CD4-positive, alpha-beta memory T cell (primary cell): ENCODE measurements around the gene SHH. TPM values are rescaled to one million over a fixed set of nuclear protein-coding genes. Genes with fewer than 3 reads are reported as not detected.
A peak's percentile ranks its signal among the peaks of the same experiment; 100 is the strongest.

Experiments
- CTCF ChIA-PET: fragments of 350-600 bp; sonication (Branson Sonifier 250); formaldehyde crosslinking; loops from one replicate; lab custom pipeline; 2021; ENCODE audit warnings: inconsistent platforms; ENCODE audit not compliant: partially characterized antibody; lab: Charles Lee
- POLR2A ChIA-PET: fragments of 350-600 bp; sonication (Branson Sonifier 250); formaldehyde crosslinking; loops from one replicate; lab custom pipeline; 2021; ENCODE audit not compliant: partially characterized antibody; lab: Charles Lee
- DNase-seq, 5 donors: peaks; one replicate each; pipeline versions ENCODE4 v3.0.0 to v3.0.0-alpha.2; 2020 to 2022; ENCODE audit warnings: mixed read lengths in 1 of 5
- H3K27ac ChIP-seq: one replicate; pipeline ENCODE4 v1.7.0; 2013; ENCODE audit warnings: low read depth, low read length
- H3K27me3 ChIP-seq: 2 replicates; pipeline ENCODE4 v1.7.0; 2013; ENCODE audit warnings: mild to moderate bottlenecking, low read length, moderate library complexity; ENCODE audit not compliant: insufficient read depth
- H3K36me3 ChIP-seq: 2 replicates; pipeline ENCODE4 v1.7.0; 2013; ENCODE audit warnings: mild to moderate bottlenecking, low read length, moderate library complexity; ENCODE audit not compliant: insufficient read depth
- H3K4me1 ChIP-seq: 2 replicates; pipeline ENCODE4 v1.7.0; 2013; ENCODE audit warnings: mild to moderate bottlenecking, low read length, moderate library complexity; ENCODE audit not compliant: insufficient read depth
- H3K4me3 ChIP-seq, 2 donors: one replicate each; pipeline ENCODE4 v1.7.0; 2013; ENCODE audit warnings: low read length in 2 of 2, mild to moderate bottlenecking in 1 of 2
- H3K9me3 ChIP-seq, 2 donors: one replicate each; pipeline ENCODE4 v1.7.0; 2013; ENCODE audit warnings: low read length in 2 of 2, control low read depth in 1 of 2; ENCODE audit not compliant: control insufficient read depth in 1 of 2
- H3K27ac Mint-ChIP-seq, 7 donors: one replicate each; pipeline ENCODE4 v1.8.0; 2020 to 2021; ENCODE audit warnings: mixed read lengths in 7 of 7, mild to moderate bottlenecking in 6 of 7, inconsistent platforms in 3 of 7, moderate library complexity in 3 of 7
- H3K27me3 Mint-ChIP-seq, 2 donors: one replicate each; pipeline ENCODE4 v1.8.0; 2020 to 2021; ENCODE audit warnings: mixed read lengths in 2 of 2
- H3K36me3 Mint-ChIP-seq, 2 donors: one replicate each; pipeline ENCODE4 v1.8.0; 2020 to 2021; ENCODE audit warnings: mixed read lengths in 2 of 2, inconsistent platforms in 1 of 2, mild to moderate bottlenecking in 1 of 2
- H3K4me1 Mint-ChIP-seq, 4 donors: one replicate each; pipeline ENCODE4 v1.8.0; 2020 to 2021; ENCODE audit warnings: mixed read lengths in 4 of 4, mild to moderate bottlenecking in 1 of 4
- H3K4me3 Mint-ChIP-seq, 8 donors: one replicate each; pipeline ENCODE4 v1.8.0; 2020 to 2021; ENCODE audit warnings: mixed read lengths in 8 of 8, mild to moderate bottlenecking in 7 of 8, moderate library complexity in 6 of 8, inconsistent platforms in 3 of 8
- H3K9me3 Mint-ChIP-seq, 8 donors: one replicate each; pipeline ENCODE4 v1.8.0; 2020 to 2021; ENCODE audit warnings: mixed read lengths in 8 of 8, mild to moderate bottlenecking in 5 of 8, inconsistent platforms in 3 of 8, moderate library complexity in 1 of 8
- intact Hi-C: fragments of 100-400 bp; cut with micrococcal nuclease; formaldehyde crosslinking; loops from one replicate; pipeline ENCODE4 v1.15.1; 2023
- polyA plus RNA-seq, 2 donors: library from polyadenylated mRNA; unstranded; fragments of 300-500 nt; fragmentation: Illumina TruSeq; gene quantifications; one replicate each; pipeline ENCODE4 v1.2.3, GENCODE V29; 2021
- total RNA-seq, 2 experiments: library from RNA; stranded (reverse); gene quantifications; one replicate each; pipeline ENCODE4 v1.2.3, GENCODE V29; 2021

Gene SHH
- total and polyA plus RNA-seq, 4 experiments from 2014 or later, result 0.03 TPM; not detected in 3

DNA sequence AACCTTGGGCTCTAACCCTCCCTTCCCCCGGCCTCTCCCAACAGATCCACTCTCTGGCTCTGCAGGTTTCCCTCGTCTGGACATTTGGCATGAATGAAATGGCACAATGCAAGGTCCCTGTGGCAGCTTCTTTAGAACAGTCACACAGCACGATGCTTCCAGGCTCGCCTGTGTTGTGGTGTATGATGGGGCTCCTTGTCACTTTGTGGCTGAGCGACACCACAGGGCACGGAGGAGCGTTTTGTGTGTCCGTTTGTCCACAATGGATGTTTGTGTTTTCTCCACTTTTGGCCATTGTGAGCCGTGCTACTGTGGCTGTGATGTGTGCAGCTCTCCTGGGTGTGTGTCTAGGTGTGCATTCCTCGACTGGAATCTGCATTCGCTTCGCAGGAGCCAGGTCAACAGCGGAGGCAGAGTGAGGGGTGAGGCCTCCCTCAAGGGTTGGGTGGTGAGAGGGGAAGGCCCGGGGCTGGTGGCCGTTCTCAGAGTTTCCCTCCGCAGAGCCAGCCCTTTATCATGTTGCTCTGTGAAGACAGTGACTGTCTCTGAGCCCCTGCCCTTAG is 22.3 kb upstream of the SHH start:
- DNase-seq, result no peak
- Mint-ChIP-seq H3K27me3 (peaks cover 0 to 4% of the 10 kb centered on the region in 2 donors), H3K36me3 (no peaks in the 10 kb centered on the region), H3K4me1 (no peaks in the 10 kb centered on the region), H3K27ac (no peak overlapping the region), H3K9me3 (no peaks in the 10 kb centered on the region), H3K4me3 (no peak overlapping the region)
- H3K4me3 ChIP-seq, result no peak overlapping the region
- ChIA-PET CTCF (no interaction called here), POLR2A (no interaction called here)
- no peak overlapping the region for H3K27ac ChIP-seq
- no peaks in the 10 kb centered on the region for H3K4me1 ChIP-seq
- H3K27me3 ChIP-seq, result no peaks in the 10 kb centered on the region
- H3K9me3 ChIP-seq, result no peaks in the 10 kb centered on the region
- H3K36me3 ChIP-seq, result no peaks in the 10 kb centered on the region
- intact Hi-C loops, result no loop called here

DNA sequence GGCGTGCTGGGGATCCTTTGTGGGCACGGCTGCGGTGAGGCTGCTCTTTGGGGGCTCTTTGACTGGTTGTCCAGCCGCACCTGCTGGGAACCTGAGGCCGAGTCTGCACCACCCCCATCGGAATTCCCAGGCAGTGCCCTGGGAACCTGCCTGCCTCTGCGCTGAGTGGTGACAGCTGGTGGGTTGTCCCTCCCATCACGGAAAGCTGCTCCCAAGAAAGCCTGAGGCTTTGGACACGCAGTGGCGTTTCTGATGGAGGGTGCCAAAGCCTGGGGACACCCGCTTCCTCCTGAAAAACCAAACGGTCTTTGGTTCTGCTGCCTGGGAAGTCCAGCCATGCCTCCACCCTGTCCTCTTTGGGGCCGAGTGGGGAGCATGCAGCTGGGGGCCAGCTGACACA is 21.4 kb upstream of the SHH start:
- Mint-ChIP-seq H3K4me3 (no peak overlapping the region), H3K9me3 (no peaks in the 10 kb centered on the region), H3K27me3 (no peaks in the 10 kb centered on the region), H3K27ac (no peak overlapping the region), H3K4me1 (no peaks in the 10 kb centered on the region), H3K36me3 (no peaks in the 10 kb centered on the region)
- intact Hi-C loops, result no loop called here
- DNase-seq, result no peak
- CTCF ChIA-PET, result no interaction called here
- Histone ChIP-seq H3K27me3 (no peaks in the 10 kb centered on the region), H3K27ac (no peak overlapping the region), H3K4me3 (no peak overlapping the region), H3K9me3 (no peaks in the 10 kb centered on the region), H3K36me3 (no peaks in the 10 kb centered on the region), H3K4me1 (no peaks in the 10 kb centered on the region)
- POLR2A ChIA-PET, result no interaction called here

DNA sequence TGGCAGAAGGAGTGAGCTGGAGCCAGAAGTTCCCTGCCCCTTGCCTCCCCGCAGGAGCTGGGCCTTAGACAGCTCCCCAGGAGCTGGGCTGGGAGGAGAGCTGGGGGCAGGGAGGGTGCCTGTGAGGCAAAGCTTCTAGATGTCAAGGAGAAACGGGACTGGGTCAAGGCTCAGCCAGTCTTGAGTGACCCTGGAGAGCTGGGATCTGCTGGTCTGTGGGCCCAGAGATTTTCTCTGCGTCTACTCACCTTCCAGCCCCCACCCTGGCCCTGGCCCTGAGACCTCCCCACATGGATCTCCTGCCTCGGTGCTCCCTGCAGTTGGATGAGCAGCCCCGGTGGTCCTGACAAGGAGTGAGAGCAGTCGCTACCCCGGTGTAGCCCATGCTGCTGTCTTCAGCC is 20.3 kb upstream of the SHH start:
- no peak overlapping the region for H3K4me3 ChIP-seq
- ChIA-PET POLR2A (no interaction called here), CTCF (no interaction called here)
- intact Hi-C loops, result no loop called here
- no peaks in the 10 kb centered on the region for H3K4me1 ChIP-seq
- H3K9me3 ChIP-seq, result no peaks in the 10 kb centered on the region
- no peak overlapping the region for H3K4me3 Mint-ChIP-seq
- no peak overlapping the region for H3K27ac Mint-ChIP-seq
- no peaks in the 10 kb centered on the region for H3K4me1 Mint-ChIP-seq
- no peaks in the 10 kb centered on the region for H3K27me3 Mint-ChIP-seq
- no peak overlapping the region for H3K27ac ChIP-seq
- DNase-seq, result no peak
- no peaks in the 10 kb centered on the region for H3K36me3 ChIP-seq
- H3K9me3 Mint-ChIP-seq, result no peaks in the 10 kb centered on the region
- no peaks in the 10 kb centered on the region for H3K36me3 Mint-ChIP-seq
- H3K27me3 ChIP-seq, result no peaks in the 10 kb centered on the region

DNA sequence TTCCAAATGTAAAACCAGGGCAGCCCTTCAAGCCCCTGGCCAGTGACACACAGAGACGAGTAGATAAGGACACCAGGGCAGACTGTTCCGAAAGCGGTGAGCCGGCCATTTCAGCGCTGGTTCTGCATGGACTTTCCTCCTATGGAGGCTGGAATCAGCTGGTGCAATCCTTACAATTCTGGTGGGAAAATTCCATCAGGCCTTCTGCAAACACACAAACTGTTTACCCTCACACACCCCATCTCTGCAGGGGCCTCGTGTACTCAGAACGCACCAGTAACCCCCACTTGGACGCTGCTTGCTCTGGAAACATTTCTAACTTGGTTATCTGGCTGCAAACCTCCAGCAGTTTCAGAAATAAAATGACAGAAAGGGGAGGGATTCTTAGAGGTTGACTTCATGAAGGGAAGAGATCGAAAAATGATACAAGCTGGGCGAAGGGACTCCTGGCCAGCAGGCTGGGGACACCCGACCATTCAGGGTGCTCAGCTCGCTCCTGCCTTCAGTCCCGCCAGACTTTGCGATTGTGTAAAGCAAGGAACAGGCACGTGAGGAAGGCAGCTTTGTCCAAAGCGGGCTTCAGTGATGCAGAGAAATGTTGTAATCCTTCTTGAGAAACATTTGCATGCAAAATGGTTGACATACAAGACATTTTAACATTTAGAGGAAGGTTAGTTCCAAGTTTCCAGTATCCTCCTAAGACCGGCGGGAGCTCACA is 19.7 kb upstream of the SHH start:
- Mint-ChIP-seq H3K36me3 (no peaks in the 10 kb centered on the region), H3K4me1 (no peaks in the 10 kb centered on the region), H3K27ac (peak overlapping the region in 1 of 7 donors; percentile 59), H3K4me3 (no peak overlapping the region), H3K9me3 (no peaks in the 10 kb centered on the region), H3K27me3 (no peaks in the 10 kb centered on the region)
- ChIA-PET POLR2A (no interaction called here), CTCF (no interaction called here)
- no peaks in the 10 kb centered on the region for H3K4me1 ChIP-seq
- no peaks in the 10 kb centered on the region for H3K36me3 ChIP-seq
- H3K9me3 ChIP-seq, result no peaks in the 10 kb centered on the region
- intact Hi-C loops, result no loop called here
- no peak overlapping the region for H3K27ac ChIP-seq
- no peak overlapping the region for H3K4me3 ChIP-seq
- H3K27me3 ChIP-seq, result no peaks in the 10 kb centered on the region
- DNase-seq, result no peak

DNA sequence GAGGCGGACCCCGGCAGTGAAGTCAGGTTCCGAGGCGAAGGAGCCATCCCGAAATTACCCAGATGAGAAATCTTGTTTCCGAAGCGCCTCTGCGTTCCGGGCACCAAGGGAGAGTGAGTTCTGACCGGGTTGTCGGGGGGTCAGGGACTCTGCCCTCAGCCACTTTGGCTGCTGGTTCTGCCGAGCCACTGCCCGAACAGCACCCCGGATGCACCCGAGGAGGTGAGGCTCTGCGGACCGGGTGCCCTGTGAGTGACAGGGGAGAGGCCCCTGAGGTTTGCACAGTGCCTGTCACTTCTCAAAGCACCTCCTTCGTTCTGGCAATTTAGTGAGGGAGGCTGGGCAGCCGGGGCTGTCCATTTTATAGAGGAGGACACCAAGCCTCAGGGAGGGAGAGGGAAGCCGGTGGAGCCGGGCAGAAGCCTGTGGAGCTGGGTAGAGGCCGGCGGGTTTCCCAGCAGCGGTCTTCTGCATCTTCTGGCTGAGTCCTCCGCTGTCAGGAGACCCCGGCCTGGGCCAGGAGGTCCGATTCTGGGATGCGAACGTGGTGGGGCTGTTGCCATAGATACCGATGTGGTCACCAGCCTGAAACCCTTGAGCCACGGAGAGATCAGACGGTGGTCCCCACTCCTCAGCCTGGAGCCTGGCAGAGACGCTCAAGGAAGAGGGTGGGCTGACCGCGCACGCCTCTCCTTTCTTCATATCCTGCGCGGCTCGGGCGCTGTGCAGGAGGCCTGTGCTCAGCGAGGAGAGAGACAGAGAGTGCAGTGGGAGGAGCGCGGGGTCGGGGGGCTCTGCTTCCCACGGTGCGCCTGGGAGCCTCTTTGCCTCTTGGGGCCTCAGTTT is 18.9 kb upstream of the SHH start:
- H3K4me3 Mint-ChIP-seq, result no peak overlapping the region
- no peaks in the 10 kb centered on the region for H3K36me3 Mint-ChIP-seq

DNA sequence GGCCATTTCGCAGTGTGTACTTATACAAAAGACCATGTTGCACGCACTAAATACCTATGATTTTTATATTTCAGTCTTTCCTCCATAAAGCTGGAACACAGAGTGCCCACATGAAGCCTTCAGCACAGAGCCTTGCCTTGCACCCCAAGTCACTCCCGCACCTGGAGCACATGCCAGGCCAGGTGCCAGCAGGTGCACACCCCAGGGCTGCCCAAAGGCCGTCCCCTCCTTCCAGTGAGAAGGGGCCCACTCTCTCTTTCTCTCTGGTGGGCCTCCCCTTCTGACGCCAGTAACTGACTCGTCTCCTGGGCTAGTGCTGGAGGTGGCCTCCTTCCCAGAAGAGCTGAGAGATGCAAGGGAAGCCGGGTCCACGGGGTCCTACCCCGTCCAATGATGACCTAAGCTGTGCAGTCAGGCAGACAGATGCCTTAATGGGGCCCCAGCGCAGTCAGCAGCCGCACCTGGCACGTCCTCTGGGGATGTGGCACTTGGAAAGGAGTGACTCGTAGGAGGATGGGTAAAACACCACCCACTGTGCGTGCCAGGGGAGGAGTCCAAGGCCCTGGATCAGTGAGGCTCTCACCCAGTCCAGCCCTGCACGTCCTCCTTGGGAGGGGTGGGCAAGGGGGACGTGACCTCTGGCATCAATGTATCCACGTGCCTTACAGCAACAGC is 17.7 kb upstream of the SHH start:
- Mint-ChIP-seq H3K27ac (no peak overlapping the region), H3K4me1 (no peaks in the 10 kb centered on the region), H3K36me3 (no peaks in the 10 kb centered on the region), H3K9me3 (no peaks in the 10 kb centered on the region), H3K4me3 (no peak overlapping the region), H3K27me3 (peaks cover 2 to 3% of the 10 kb centered on the region in 2 donors)
- no peak for DNase-seq
- H3K27me3 ChIP-seq, result no peaks in the 10 kb centered on the region
- H3K36me3 ChIP-seq, result no peaks in the 10 kb centered on the region
- intact Hi-C loops, result no loop called here
- ChIA-PET POLR2A (no interaction called here), CTCF (no interaction called here)
- H3K27ac ChIP-seq, result no peak overlapping the region
- H3K4me3 ChIP-seq, result no peak overlapping the region
- H3K9me3 ChIP-seq, result no peaks in the 10 kb centered on the region
- H3K4me1 ChIP-seq, result no peaks in the 10 kb centered on the region

More for the DNA sequence above, 18.9 kb upstream of the SHH start:
- H3K27ac Mint-ChIP-seq, result peak overlapping the region in 1 of 7 donors; percentile 59
- no peaks in the 10 kb centered on the region for H3K4me1 Mint-ChIP-seq
- no peaks in the 10 kb centered on the region for H3K9me3 Mint-ChIP-seq
- no peaks in the 10 kb centered on the region for H3K9me3 ChIP-seq
- DNase-seq, result no peak
- H3K36me3 ChIP-seq, result no peaks in the 10 kb centered on the region
- CTCF ChIA-PET, result no interaction called here
- H3K27ac ChIP-seq, result no peak overlapping the region
- POLR2A ChIA-PET, result no interaction called here
- peaks cover under 1 to 2% of the 10 kb centered on the region in 2 donors for H3K27me3 Mint-ChIP-seq
- H3K27me3 ChIP-seq, result no peaks in the 10 kb centered on the region
- H3K4me3 ChIP-seq, result no peak overlapping the region
- intact Hi-C loops, result no loop called here
- H3K4me1 ChIP-seq, result no peaks in the 10 kb centered on the region

DNA sequence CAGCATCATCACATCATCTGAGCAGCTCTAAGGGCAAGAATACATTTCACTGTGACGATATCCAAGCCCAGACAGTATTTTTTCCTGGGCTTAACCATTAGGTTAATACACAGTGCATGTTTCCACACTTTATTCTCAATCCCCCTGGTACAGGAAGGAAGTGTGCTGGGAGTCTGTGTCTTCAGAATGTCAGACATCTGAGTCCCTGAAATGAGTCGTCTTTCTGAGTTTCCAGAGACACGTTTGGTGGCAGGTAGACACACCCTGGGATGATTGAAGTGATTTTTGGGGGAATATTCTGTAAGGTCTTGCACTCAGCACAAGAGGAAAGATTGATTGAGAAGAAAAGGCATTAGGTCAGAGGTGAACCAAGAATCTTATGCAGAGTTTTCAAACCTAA is 13.1 kb upstream of the SHH start:
- Mint-ChIP-seq H3K27ac (no peak overlapping the region), H3K4me1 (no peaks in the 10 kb centered on the region), H3K27me3 (peaks cover 3 to 17% of the 10 kb centered on the region in 2 donors), H3K9me3 (no peaks in the 10 kb centered on the region), H3K36me3 (no peaks in the 10 kb centered on the region), H3K4me3 (no peak overlapping the region)
- intact Hi-C loops, result no loop called here
- no peak overlapping the region for H3K4me3 ChIP-seq
- no peak for DNase-seq
- ChIA-PET CTCF (no interaction called here), POLR2A (no interaction called here)
- no peaks in the 10 kb centered on the region for H3K36me3 ChIP-seq
- no peaks in the 10 kb centered on the region for H3K4me1 ChIP-seq
- no peaks in the 10 kb centered on the region for H3K27me3 ChIP-seq
- no peaks in the 10 kb centered on the region for H3K9me3 ChIP-seq
- H3K27ac ChIP-seq, result no peak overlapping the region
